OCI-LY7 (cell line): ENCODE results near the gene FOSB. TPM values are rescaled to one million over a fixed set of nuclear protein-coding genes. Genes with fewer than 3 reads are reported as not detected.

Source experiments
- BruUV-seq: library from RNA; stranded (reverse); fragments of 400-500 nt; replicated peaks from 2 replicates; lab custom pipeline; 2021; lab: Mats Ljungman, UMichigan
- CTCF ChIA-PET: fragments of 300-600 bp; sonication (Branson Sonifier 250); formaldehyde crosslinking; loops from one replicate; lab custom pipeline; 2022; ENCODE audit warnings: antibody characterized with exemption; ENCODE audit not compliant: unreplicated experiment; lab: Charles Lee
- POLR2A ChIA-PET: fragments of 300-600 bp; sonication (Branson Sonifier 250); formaldehyde crosslinking; loops from one replicate; lab custom pipeline; 2022; ENCODE audit warnings: antibody characterized with exemption; lab: Charles Lee
- DNase-seq: peaks from one replicate; pipeline ENCODE4 v3.0.0-alpha.2; 2015; ENCODE audit warnings: low spot score
- H2AFZ ChIP-seq: fragments of 200-600 bp; sonication (generic), shearing (Covaris generic); 2 replicates; pipeline ENCODE4 v1.6.1; 2014; ENCODE audit warnings: mild to moderate bottlenecking, antibody characterized with exemption, low read length, moderate library complexity
- H3K27ac ChIP-seq: fragments of 200-600 bp; sonication (generic); 2 replicates; pipeline ENCODE4 v1.5.1; 2014; ENCODE audit warnings: mixed run types, low read depth, mild to moderate bottlenecking, moderate library complexity, low read length, inconsistent platforms; ENCODE audit not compliant: poor library complexity, severe bottlenecking
- H3K36me3 ChIP-seq: fragments of 200-600 bp; sonication (generic); 2 replicates; pipeline ENCODE4 v1.6.1; 2014; ENCODE audit warnings: mild to moderate bottlenecking, antibody characterized with exemption, low read length, moderate library complexity, mixed read lengths; ENCODE audit not compliant: insufficient read depth
- H3K4me1 ChIP-seq: fragments of 200-600 bp; sonication (generic); 2 replicates; pipeline ENCODE4 v1.5.1; 2014; ENCODE audit warnings: mild to moderate bottlenecking, low read length; ENCODE audit not compliant: insufficient read depth, poor library complexity, severe bottlenecking
- H3K4me2 ChIP-seq: fragments of 200-600 bp; sonication (generic); 2 replicates; pipeline ENCODE4 v1.6.1; 2014; ENCODE audit warnings: mild to moderate bottlenecking, low read length
- H3K4me3 ChIP-seq: fragments of 200-600 bp; sonication (generic); 2 replicates; pipeline ENCODE4 v1.5.1; 2014; ENCODE audit warnings: mild to moderate bottlenecking, low read depth, low read length; ENCODE audit not compliant: poor library complexity, severe bottlenecking
- H3K79me2 ChIP-seq: fragments of 200-600 bp; sonication (generic); 2 replicates; pipeline ENCODE4 v1.6.1; 2016; ENCODE audit warnings: low read depth, mild to moderate bottlenecking, low read length, moderate library complexity, mixed read lengths; ENCODE audit not compliant: insufficient read depth
- H3K9me2 ChIP-seq: fragments of 200-600 bp; sonication (generic); 2 replicates; pipeline ENCODE4 v1.6.1; 2016; ENCODE audit warnings: mild to moderate bottlenecking, low read length, mixed read lengths; ENCODE audit not compliant: insufficient read depth
- H3K9me3 ChIP-seq: fragments of 200-600 bp; sonication (generic); 2 replicates; pipeline ENCODE4 v1.6.1; 2014; ENCODE audit warnings: mild to moderate bottlenecking, mixed run types, low read length, mixed read lengths
- H4K20me1 ChIP-seq: fragments of 200-600 bp; sonication (generic); 2 replicates; pipeline ENCODE4 v1.6.1; 2014; ENCODE audit warnings: mild to moderate bottlenecking, antibody characterized with exemption, low read length, moderate library complexity, mixed read lengths; ENCODE audit not compliant: insufficient read depth
- EZH2phosphoT487 ChIP-seq: fragments of 200-600 bp; sonication (generic); IDR thresholded peaks from 2 replicates; pipeline ENCODE4 v1.6.1; 2018; ENCODE audit warnings: low read depth, borderline replicate concordance, mild to moderate bottlenecking, mixed run types, antibody characterized with exemption, low read length, moderate library complexity, mixed read lengths
- intact Hi-C: fragments of 100-400 bp; cut with micrococcal nuclease; formaldehyde crosslinking; loops from one replicate; pipeline ENCODE4 v1.10.0; 2022; ENCODE audit not compliant: unreplicated experiment
- total RNA-seq, 2 experiments: library from RNA; depleted of rRNA in 1 of 2; stranded (reverse); fragments of >200 nt in 1 of 2; shearing (Covaris generic) in 1 of 2; gene quantifications; 2 replicates each; pipeline ENCODE4 v1.2.3, GENCODE V29; 2014 to 2022
- TF ChIP-seq, protein P1 (sequence below): fragments of 200-600 bp; sonication (generic); conservative IDR thresholded peaks from 2 replicates; pipeline ENCODE4 v1.5.1; 2014; ENCODE audit warnings: mild to moderate bottlenecking, antibody characterized with exemption, low read length, moderate library complexity, mixed read lengths

The FOSB gene
- total RNA-seq, 2 experiments from 2014 or later: 2.3 to 2.4 TPM

DNA sequence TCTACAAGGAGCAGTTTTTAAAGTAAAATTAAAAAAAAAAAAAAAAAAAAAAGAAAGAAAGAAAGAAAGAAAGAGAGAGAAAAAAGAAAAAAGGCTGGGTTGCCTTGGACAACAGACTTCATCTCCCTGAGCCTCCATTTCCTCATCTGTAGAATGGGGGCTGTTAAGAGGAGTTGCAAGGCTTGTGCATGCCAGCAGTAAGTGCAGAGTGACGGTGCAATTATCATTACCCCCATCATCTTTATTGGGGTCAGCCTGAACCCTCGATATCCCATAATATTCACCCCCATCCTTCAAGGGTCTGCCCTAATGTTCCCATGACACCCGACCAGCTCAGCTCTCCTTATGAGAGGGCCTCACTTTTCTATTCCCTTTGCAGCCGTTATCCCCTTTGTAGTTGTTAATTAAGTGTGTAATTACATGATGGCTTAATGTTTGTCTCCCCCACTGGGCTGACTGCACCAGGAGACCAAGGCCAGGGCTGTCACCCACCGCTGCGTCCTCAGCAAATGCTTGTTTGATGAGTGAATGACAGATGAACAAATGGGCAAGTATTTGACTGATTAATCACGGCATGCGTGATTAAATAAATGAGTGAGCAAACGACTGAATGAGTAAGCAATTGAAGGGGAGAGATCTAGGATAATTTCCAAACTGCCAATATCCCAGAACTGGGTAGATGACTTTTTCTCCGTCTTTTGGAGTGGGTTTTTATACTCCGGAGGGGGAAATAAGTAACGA is 10.1 kb downstream of the FOSB start:
- H3K9me3 ChIP-seq: no peaks in the 10 kb centered on the region
- no peaks in the 10 kb centered on the region for H3K9me2 ChIP-seq
- no TSS peak for BruUV-seq
- peak overlapping the region; percentile 86 for H3K4me2 ChIP-seq
- ChIA-PET CTCF (interaction anchor here (1.5 kb wide), 3 partner anchors 9 to 39 kb away, joined by 4 to 7 read pairs (median 6); partner anchors contain the start of gene FOSB), POLR2A (interaction anchor here (0.6 to 1.3 kb wide), 6 partner anchors 9 to 109 kb away, joined by 3 to 7 read pairs (median 6); partner anchors contain the start of gene FOSB)
- intact Hi-C loops: loop anchor here (1.0 kb wide), 3 partner anchors 32 to 72 kb away; partner anchors contain the start of gene POLR1G
- H3K36me3 ChIP-seq: no peaks in the 10 kb centered on the region
- H3K27ac ChIP-seq: peak overlapping the region; percentile 83
- TF ChIP-seq, protein P1, sequence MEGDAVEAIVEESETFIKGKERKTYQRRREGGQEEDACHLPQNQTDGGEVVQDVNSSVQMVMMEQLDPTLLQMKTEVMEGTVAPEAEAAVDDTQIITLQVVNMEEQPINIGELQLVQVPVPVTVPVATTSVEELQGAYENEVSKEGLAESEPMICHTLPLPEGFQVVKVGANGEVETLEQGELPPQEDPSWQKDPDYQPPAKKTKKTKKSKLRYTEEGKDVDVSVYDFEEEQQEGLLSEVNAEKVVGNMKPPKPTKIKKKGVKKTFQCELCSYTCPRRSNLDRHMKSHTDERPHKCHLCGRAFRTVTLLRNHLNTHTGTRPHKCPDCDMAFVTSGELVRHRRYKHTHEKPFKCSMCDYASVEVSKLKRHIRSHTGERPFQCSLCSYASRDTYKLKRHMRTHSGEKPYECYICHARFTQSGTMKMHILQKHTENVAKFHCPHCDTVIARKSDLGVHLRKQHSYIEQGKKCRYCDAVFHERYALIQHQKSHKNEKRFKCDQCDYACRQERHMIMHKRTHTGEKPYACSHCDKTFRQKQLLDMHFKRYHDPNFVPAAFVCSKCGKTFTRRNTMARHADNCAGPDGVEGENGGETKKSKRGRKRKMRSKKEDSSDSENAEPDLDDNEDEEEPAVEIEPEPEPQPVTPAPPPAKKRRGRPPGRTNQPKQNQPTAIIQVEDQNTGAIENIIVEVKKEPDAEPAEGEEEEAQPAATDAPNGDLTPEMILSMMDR: peak; percentile 85; the same call in 1 of the 2 replicates
- no peak for TF ChIP-seq EZH2phosphoT487
- peak overlapping the region; percentile 71 for H3K4me3 ChIP-seq
- peak; percentile 51 for DNase-seq
- H3K4me1 ChIP-seq: peaks cover 29% of the 10 kb centered on the region
- H3K79me2 ChIP-seq: no peaks in the 10 kb centered on the region; the same call in 1 of the 2 replicates
- H2AFZ ChIP-seq: peak overlapping the region; percentile 49; the same call in 1 of the 2 replicates
- H4K20me1 ChIP-seq: no peaks in the 10 kb centered on the region

DNA sequence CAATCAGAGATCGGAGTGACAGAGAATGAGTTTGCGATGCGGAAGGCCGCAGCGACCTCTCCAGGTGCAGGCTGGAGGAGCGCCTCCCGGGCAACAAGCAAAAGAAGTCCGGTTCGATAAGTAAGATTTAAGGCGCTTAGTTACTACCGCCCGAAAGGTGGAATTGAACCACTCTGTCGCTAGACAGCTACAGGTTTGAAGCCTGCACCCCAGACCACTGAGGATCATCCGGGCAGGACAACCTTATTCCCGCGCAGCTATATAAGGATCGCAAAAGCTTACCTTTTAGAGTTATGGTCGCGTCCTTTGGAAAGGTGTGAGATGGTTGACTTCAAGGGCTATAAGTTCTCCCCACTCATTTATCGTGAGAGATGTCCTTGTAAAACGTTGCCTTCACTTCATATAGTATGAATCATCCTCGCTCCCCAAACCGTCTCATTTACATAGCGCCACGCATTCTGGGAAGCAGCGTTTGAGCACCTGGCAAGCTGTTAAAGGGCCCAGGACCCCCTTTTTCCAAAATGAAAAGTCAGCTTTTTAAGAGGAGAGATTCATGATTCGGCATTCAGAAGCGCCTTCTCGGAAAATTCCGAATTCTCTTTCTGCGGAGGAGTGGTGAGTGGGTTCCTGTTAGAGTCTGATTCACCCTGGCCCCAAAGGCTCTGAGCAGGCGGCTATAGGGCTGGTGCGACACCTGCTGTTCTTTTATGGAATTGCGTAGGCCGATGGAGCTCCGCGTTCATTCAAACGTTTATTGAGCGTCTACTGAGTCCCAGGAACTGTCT is 10.8 kb downstream of the FOSB start:
- Histone ChIP-seq H3K36me3 (no peaks in the 10 kb centered on the region), H3K4me3 (peak overlapping the region; percentile 71), H3K4me2 (peak overlapping the region; percentile 86), H3K79me2 (no peaks in the 10 kb centered on the region; the same call in 1 of the 2 replicates), H3K4me1 (peaks cover 29% of the 10 kb centered on the region), H2AFZ (peak overlapping the region; percentile 74), H3K27ac (peak overlapping the region; percentile 83), H4K20me1 (no peaks in the 10 kb centered on the region), H3K9me3 (no peaks in the 10 kb centered on the region), H3K9me2 (no peaks in the 10 kb centered on the region)
- peak; percentile 96 for DNase-seq
- no peak for TF ChIP-seq EZH2phosphoT487
- TF ChIP-seq, protein P1: peak; percentile 97
- intact Hi-C loops: loop anchor here (1.0 kb wide), 4 partner anchors 32 to 72 kb away; partner anchors contain the start of gene POLR1G
- BruUV-seq: TSS peak; percentile 98
- ChIA-PET CTCF (interaction anchor here (0.6 to 1.5 kb wide), 9 partner anchors 8 to 167 kb away, joined by 3 to 7 read pairs (median 4); partner anchors contain the start of gene FOSB), POLR2A (interaction anchor here (0.6 to 1.3 kb wide), 5 partner anchors 9 to 110 kb away, joined by 3 to 7 read pairs (median 4); no protein-coding TSS in a partner anchor)
